HG03108 (cell line): ENCODE data around the gene MAP7D1.
"Not testable (repeated sequence)": the region's sequence is repeated elsewhere in the genome, so short reads cannot be mapped to it uniquely, and the experiment has no call there.

Experiments used
- ATAC-seq: cut with Tn5 transposase; IDR thresholded peaks from one replicate; pipeline ENCODE4 v1.9.1; 2021; ENCODE audit warnings: moderate library complexity; ENCODE audit not compliant: unreplicated experiment

The MAP7D1 gene

DNA sequence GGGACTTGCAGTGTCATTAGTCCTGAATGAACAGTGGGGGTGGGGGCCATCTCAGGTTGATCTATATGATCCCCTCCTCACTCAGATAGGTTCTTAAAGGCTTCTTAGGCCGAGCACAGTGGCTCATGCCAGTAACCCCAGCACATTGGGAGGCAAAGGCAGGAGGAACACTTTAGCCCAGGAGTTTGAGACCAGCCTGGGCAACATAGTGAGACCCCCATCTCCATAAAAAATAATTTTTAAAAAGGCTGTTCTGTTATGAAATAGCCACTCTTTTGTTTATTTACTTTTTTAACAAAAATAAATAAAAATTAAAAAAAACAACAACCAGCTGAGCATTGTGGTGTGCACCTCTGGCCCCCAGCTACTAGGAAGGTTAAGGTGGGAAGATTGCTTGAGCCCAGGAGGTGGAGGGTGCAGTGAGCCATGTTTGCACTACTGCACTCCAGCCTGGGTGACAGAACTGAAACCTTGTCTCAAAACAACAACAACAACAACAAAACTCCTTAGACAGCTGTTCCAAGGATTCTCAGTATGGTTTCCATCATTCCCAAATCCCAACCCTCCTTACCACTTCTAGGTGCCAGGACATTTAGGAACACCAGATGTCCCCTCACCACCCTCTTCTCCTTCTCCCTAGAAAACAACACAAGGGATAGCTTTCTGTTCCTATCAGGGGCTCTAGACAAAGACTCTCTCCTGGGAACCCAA lies 4.7 kb upstream of the MAP7D1 start:
- ATAC-seq = no peak

DNA sequence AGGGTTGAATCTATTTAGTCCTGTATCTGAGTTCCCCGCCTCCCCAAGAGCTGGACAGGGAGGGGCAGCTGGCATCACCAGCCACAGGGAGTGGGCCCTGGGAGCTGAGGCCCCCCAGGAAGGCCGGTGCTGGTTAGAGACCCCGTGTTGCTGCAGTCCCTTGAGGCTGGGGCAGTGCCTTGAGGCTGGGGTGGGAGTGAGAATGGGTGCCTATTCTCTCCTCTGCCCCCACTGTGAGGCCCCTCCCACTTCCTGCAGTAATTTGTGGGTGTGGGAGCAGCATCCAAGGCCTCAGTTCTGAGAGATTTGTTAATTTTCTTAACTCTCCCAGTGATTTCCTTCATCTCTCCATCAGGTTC lies 4.1 kb upstream of the MAP7D1 start:
- no peak for ATAC-seq

DNA sequence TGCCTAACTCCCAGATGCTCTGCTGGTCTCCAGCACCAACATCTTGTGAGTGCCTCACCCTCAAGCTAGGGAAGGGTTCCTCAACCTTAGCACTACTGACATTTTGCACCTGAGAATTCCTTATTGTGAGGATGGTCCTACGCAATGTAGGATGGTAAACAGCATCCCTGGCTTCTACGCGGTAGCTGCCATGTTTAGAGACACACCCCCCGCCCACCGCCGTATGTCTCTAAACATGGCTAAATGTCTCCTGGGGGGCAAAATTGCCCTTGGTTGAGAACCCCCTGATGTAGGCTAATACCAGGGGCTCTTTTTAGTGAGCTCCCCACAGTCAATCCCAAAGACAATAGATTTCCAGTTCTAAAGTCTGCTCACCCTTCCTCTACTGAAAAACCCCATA lies 2.5 kb upstream of the MAP7D1 start:
- ATAC-seq = no peak

DNA sequence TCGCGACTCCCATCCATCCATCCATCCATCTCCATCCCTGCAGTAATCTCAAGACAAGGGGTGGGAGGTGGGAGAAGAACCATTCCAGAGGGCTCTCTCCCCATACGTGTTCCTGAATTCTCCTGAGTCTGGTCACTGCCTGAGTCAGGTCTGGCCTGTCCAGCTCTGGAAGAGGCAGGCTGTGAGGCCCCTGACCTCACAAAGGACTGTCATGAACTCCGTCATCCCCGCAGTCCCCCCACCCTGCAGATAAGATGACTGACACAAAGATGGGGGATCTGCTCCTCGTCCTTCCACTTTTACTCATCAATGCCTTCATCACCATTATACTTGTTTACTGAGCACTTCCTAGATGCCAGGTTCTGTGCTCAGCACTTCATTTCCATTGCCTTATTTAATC lies 1.6 kb upstream of the MAP7D1 start:
- ATAC-seq = no peak

DNA sequence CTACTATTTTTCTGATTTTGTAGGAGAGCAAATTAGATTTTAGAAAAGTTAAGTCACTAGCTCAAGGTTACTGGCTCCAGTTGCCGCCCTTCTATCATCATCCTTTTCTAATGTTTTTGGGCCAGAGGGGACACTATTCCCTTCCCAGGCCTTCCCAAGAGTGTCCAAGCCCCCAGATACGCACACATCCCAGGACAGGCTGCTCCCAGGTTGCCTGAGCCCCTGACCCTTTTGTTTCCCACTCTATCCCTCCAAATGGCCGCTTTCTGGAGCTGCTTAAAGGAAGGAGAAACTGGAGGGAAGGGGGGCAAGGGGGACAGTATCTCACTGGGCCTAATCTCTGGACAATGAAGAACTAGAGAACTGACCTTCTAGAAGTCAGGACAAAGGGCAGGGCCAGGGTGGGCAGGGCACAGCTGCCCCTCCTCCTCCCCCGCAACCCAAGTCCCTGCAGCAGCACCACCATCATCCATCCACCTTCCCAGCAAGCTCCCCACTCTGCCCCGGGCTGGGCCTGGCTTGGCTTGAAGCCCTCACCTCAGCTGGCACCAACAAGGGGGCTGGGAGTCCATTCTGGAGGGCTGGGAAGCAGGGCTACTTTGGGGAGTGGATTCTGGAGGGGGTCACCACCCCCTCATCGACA lies 1.1 kb upstream of the MAP7D1 start:
- no peak for ATAC-seq

DNA sequence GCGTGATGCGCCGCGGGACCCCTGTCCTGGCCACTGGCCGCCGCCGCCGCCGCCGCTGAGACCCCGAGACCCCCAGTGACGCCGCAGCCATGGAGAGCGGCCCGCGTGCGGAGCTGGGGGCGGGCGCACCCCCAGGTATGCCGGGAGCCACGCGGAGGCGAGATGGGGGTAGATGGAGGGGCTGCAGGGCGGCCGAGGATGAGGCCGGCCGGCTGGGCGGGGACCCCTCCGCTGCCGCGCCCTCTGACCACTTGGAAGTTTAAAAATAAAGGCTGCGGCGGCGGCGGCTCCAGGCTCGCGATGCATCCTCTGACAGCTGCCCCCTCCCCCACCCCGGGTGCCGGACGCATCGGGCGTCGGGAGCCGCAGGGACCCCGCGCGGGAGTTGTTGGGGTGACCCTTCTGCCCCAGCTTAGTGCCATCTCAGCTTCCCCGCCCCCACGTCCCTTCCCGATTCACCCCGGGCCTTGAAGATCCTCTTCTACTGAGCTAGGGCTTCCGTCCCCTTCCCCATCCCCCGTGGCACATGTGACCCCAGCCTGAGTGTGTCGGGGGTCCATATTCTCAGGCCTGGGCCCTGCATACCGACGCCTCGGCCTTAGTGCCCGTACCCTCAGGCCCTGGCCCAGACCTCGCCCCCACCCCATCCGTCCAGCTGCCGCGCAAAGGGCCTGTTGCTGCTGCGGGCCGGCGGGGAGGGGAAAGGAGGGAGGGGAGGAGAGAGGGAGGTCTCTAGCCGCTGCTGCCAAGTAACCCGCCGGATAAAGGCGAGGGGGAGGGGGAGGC lies 562 bp downstream of the MAP7D1 start:
- ATAC-seq = peak; percentile 12

DNA sequence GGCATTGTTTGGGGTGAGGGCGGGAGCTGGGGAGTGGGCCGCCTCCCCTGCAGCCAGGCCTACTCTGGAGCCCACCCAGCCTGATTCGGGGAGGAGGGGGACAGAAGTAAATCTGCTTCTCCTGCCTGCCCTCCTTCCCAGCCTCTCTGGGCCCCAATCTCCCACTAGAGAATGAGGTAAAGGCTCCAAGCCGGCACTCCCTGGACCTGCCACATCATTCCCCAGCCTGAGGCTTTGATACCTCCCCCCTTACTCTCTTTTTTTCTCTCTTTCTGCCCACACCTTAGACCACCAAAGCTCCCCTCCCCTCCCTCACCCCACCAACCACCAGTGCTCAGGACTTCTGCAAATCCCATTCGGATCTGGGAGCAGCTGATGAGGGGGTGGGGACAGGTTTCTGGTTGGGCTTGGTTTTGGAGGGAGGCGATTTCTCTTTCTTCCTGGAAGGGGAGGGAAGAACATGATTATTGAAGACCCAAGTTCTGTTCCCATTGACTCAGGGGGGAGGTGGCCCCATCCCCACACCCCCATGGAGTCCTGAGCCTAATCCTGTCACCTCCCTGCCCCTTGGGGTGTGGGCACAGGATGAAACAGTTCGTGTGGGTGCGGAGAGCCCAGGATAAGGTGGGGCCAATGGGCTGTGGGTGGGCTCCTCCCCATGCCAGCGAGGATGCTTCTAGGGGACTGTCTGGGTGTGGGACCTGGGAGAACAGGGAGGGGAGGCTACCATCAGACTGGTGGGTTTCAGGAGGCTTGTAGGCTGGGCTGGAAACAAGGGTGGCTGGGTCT lies 1.3 kb downstream of the MAP7D1 start:
- no peak for ATAC-seq

DNA sequence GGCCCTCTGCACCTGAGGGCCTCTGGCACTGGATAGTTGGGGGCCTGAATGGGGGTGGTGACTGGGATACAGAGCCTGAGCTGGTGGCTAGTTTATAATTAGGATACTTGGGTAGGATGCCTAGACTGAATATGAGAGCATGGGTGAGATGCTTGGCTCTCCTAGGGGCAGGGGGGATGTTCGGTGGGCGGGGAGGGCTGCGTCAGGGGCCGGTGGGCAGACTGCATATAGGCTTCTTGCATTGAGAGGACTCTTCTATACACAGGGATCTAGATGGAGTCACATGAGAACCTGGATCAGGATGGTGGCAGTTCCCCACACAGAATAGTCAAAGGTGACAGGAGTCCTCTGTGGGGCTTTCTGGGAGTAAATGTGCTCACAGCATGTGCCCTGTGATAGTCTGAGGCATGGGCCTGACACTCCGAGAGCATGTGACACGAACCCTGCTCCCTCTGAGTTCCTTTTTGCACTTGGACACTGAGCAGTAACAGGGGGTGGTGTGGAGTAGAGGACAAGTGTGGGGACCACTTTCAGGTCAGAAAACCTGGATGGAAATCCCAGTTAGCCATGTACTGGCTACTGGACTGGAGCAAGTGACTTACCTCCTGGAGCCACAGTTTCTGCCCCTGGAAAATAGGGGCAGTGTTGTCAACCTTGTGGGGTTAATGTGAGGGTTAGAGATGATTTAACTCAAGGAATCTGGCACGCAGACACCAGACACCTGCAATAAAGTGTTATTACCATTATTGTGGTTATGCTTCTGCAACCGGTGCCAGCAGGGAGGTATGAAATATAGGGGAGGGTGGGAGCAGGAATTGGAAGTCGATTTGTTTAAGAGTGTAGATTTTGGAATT lies 2.2 kb downstream of the MAP7D1 start:
- no peak for ATAC-seq

DNA sequence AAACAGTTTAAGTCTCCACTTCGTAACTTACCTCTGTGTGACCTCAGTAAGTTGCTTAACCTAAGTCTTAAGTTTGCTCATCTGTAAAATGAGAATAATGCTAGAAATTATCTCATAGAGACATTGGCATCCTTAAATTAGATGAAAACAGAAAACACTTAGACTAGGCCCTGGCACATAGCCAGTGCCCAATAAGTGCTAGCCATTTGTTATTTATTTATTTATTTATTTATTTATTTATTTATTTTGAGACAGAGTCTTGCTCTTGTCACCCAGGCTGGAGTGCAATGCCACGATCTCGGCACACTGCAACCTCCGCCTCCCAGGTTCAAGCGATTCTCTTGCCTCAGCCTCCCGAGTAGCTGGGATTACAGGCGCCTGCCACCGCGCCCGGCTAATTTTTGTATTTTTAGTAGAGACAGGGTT lies 2.9 kb downstream of the MAP7D1 start:
- ATAC-seq = not testable (repeated sequence)

DNA sequence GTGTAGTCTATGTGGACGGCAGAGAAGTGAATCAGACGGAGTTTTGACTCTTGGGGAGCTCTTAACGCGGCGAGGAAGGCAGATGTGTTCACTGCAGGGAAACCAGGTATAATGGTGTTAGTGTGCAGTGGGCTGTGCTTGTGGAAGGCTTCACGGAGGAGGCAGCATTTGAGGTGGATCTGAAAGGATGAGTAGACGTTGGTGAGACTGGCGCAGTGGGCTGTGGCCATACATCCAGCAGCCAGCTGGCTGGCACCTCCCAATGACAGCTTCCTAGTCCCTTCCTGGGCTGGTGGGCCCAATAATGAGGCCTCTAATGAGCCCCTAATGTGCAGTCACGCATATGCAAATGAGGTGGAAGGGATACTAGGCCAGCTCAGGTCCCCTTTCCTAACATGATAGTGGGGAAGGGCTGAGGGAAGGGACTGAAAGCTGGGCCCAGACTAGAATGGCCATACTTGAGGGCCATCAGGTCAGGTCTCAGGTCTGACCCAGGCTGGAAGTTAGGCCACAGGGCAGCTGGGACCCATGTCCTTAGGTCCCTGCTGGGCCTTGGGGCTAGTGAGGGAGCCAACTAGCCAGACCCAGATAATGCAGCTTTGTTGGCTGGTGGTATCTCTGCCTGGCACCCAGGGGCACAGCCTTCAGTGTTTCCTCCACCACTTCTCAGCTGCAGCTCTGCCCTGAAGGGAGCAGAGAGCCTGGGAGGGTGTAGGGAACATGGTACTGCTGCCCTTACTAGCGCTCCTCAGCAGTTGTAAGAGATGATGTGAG lies 3.8 kb downstream of the MAP7D1 start:
- ATAC-seq = no peak

DNA sequence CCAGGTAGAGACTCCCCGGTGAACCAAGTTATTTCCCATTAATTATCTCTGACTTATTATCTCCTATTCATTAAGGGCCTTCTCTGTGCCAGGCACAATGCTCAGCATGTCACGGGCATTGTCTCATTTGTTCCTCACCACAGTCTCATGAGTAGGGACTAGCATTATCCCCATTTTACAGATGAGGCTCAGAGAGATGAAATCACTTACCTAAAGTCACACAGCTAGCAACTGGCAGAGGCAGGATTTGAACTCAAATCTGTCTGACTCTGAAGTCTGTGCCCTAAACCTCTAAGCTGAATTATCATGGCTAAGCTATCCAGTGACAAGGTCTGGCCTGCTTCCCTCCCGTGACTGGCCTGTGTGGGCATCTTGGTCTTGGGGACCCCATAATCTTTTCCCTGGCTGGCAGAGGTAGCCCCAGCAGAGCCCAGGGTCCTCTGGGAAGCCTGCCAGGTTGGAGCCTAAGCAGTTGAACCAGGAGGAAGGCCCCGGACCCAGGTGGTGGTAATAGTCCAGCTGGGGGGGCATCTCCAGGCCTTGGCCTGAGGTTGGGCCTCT lies 4.5 kb downstream of the MAP7D1 start:
- ATAC-seq = no peak

DNA sequence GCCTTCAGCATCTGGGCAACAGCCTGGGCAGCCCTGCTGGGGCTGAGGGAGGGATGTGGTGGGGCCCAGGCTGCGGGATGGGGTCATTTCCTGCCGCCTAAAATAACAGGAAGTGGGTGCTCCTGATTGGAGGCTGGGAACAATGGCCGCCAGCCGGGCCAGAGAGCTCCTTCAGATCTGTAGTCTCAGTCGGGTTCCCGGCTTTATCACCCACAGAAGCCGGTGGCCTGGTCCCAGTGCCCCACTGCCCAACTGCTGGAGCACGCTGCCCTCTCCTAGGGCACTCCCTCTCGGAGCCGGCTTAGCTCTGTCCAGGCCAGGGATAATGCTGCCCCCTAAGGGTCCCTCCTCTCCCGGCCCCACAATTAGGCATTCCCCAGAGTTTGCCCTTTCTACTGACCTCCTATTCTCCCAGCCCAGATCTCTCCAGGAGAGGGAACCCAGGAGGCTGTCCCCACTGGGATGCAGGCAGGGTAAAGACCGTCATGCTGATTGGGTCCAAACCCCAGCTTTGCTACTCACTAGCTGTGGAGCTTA lies 5.1 kb downstream of the MAP7D1 start:
- peak; percentile 35 for ATAC-seq

DNA sequence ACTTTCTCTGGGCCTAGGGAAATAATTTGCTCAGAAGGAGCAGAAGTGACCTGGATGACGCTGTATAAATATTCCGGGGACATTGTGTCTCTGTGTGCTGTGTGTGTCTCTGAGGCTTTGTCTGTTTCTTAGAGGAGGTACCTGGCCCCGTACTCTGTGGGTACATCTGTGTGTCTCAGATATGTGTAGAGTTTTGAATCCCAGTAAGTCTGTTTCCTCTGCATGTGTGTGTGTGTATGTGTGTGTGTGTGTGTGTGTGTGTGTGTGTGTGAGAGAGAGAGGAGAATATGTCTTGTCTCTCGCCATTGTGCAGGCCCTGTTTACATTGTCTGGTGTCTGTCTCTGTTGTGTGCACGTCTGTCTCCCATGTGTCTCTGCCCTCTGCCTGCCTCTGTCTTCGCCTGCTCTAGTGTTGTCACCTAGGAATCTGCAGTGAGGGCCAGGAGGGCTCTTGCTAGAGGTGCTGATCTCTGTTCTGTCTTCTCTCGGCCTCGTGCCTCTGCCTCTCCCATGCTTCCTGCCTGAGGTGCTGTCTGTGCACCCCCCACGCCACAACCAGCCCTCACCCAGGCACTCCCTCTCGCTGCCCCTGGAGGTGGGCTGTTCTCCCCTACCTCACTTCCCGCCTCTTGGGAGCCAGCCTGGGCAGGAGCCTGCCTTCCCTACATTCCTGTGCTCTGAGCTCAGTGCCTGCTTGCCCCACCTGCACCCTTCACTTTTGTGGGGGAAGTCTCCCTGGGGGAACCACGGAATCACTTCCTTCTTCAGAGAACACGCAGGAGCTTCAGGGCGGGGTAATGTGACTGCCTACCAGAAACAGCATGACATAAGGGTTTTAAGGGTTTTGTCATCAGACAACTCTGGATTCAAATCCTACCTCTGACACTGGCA lies 5.9 kb downstream of the MAP7D1 start:
- peak; percentile 41 for ATAC-seq

DNA sequence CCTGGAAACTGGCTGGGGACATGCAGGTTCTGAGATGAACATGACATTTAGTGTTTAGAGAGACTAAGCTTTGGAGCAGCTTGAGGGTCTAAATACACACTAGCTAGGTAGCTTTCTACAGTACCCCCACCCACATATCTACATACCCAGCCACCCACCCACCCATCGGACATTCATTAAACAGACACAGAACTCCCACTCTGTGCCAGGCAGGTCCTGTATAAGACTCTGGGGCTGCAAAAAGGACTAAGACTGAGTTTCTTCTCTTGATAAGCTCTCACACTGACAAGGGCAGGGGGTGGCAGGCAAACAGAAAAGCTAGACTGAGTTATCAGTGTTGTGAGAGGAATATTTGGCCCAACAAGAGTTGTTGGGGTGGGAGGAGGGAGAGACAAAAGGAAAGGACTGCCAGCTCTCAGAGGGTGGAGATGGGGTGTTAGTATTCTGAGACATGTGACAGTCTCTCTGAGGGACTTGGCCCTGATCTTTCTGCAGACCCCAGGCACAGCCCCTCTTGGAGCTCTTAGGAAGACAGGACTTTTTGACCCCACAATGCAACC lies 6.8 kb downstream of the MAP7D1 start:
- ATAC-seq = no peak

DNA sequence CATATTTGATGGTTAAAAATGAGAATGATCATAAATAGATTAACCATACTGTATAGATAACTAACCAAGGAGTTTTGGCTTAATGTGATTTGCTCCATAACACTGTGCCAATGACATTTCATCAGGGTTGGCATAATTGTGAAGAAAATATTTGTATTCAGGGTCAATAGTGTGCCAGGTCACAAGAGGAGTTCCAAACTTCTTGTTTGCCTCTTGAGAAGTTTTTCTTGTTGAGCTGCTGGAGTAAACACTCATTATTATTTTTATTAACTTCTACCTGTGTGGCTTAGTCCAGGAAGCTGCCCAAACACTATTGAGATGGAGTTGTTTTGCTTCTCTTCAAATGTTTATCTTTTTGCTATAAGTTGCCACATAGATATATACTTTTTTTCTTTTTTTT lies 7.5 kb downstream of the MAP7D1 start:
- no peak for ATAC-seq

DNA sequence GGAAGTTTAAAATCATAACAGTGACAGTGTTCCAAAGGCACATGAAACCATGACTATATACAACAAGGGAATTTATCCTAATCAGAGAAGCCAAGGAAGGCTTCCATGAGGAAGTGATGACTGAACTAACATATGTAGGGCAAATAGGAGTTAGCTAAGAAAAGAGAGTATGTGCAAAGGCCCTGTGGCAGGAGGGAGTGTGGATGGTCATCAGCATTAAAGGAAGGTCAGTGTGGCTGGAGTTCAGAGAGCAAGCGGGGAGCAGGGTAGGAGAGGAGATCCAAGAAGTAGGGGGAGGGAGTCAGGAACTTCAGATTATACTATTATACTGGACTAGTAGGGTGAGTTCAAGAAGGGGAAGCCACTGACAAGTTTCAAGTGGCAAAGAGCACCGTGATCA lies 8.4 kb downstream of the MAP7D1 start:
- ATAC-seq = no peak

DNA sequence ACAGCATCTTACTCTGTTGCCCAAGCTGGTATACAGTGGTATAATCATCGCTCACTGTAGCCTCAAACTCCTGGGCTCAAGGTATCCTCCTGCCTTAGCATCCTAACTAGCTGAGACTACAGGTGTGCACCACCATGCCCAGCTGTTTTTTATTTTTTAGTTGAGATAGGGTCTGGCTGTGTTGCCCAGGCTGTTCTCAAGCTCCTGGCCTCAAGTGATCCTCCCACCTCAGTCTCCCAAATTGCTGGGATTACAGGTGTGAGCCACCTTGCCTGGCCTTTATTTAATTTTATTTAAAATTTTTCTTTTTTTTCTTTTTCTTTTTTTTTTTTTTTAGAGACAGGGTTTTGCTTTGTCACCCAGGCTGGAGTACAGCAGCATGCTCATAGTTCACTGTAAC lies 9.2 kb downstream of the MAP7D1 start:
- no peak for ATAC-seq

DNA sequence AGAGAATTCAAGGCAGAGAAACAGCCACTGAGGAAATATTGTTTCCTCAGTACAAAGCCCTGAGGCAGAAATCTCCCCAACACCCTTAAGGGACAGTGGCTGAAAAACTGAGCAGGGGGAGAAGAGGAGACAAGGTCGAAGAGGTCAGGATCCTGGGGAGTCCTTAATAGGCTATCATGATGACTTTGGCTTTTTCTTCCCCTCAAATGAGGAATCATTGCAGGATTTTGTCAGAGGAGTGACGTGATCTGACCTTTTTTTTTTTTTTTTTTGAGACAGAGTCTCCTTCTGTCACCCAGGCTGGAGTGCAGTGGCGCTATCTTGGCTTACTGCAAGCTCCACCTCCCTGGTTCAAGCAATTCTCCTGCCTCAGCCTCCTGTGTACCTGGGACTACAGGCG lies 10.2 kb downstream of the MAP7D1 start:
- ATAC-seq = no peak
